HG03103 (cell line): Measurements from ENCODE around the gene STARD8.
"Not testable (repeated sequence)": the region's sequence is repeated elsewhere in the genome, so short reads cannot be mapped to it uniquely, and the experiment has no call there.

Source experiments
- ATAC-seq: cut with Tn5 transposase; IDR thresholded peaks from one replicate; pipeline ENCODE4 v1.9.1; 2021; ENCODE audit warnings: low read depth; ENCODE audit not compliant: unreplicated experiment

STARD8 gene

DNA sequence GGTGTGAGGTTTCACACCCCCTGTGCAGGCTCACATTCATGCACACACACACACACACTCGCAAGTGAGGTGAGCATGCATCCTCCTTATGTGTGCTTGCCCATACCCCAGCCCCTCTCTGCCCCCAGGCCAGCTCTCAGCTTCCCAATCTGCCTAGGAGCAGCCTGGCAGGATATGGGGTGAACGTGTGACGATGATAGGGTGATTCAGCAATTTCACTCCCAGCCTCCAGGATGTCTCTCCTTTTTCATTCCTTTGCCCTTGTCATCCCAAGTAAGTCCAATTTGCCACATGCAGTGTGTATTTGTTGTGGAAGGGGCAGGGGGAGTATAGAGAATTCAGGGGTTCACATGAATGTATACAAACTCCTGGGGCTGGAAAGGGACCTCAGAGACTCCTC lies 7.2 kb downstream of the STARD8 start:
- no peak for ATAC-seq

DNA sequence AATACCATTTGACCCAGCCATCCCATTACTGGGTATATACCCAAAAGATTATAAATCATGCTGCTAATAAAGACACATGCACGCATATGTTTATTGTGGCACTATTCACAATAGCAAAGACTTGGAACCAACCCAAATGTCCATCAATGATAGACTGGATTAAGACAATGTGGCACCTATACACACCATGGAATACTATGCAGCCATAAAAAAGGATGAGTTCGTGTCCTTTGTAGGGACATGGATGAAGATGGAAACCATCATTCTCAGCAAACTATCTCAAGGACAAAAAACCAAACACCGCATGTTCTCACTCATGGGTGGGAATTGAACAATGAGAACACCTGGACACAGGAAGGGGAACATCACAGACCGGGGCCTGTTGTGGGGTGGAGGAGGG lies 9.0 kb downstream of the STARD8 start:
- not testable (repeated sequence) for ATAC-seq

DNA sequence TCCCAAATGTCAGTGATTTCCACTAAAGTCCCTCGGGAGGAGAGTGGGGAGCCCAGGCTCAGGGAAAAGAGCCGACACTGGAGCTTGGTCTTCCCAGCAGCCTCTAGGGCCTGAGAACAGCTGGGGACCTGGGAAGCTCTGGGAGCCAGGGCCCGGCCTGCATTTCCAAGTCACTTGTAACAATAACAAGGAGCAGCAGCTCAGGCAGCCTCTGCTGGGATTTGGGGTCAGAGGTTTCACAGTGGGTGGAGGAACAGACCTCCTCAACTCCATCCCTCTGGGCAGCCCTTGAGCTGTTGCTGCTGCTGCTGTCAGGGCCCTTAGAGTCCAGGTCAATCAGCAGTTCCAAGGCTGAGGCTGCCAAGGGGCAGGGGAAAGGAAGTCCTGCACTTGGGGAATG lies 11.1 kb downstream of the STARD8 start:
- no peak for ATAC-seq

- ATAC-seq, result no peak
Measured at GRCh38 chrX:68659385-68659784, 11.9 kb downstream of the STARD8 start.

GRCh38 chrX:68659786-68660185 lies 12.3 kb downstream of the STARD8 start:
- ATAC-seq, result no peak

GRCh38 chrX:68660746-68661145 lies 13.3 kb downstream of the STARD8 start:
- ATAC-seq, result no peak

GRCh38 chrX:68665502-68665901 lies 18.0 kb downstream of the STARD8 start:
- ATAC-seq, result no peak

DNA sequence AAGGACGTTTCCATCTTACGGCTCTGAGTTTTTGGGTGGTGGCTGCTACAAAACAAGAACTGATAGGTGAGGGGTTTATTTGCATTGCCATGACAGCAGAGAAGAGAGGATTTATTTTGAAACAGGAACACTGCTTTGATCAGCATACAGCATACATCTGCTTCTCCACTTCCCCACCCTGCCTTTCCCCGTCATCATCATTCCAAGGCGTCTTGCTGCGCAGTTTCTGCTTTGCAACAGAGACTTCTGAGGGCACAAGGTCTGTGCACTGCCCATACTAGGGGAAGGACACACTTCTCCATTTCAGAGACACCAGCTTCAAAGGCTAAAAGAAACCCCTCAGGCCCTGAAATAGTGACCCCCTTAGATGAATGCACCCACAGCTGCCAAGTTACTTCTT lies 19.1 kb downstream of the STARD8 start:
- ATAC-seq, result no peak

DNA sequence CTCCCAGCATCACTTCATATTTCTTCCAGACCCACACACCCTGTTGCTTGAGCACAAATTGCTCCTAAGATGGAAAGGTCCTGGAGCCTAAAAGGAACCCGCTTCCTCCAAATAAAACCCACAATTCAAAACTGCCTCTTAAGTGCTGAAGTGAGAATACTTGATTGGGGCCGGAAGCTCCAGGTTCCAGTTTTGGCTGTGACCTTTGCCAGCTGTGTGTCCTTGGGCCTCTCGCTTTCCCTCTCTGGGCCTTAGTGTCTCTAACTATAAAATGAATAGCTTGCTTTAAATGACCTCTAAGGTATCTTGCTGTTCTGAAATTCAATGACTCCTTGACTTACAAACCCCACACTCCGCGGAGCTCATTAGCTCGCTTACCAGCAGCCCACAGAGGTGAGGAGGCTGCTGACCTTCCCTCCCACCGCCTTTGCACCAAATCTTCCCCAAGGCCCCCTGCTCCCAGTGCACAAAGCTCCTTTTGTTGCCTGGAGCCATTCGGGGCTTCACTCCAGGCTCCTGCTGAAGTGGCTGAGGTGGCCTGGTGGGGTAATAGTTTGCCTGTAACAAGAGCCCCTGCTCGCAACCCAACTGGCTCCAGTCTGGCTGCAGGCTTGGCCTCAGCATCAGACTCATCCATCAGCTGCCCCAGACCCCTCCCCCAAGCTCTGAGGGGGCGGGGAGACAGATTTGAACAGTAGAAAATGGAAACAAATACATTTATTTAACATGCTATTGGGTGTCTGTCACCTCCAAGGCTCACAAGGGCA lies 21.8 kb downstream of the STARD8 start:
- ATAC-seq, result no peak

DNA sequence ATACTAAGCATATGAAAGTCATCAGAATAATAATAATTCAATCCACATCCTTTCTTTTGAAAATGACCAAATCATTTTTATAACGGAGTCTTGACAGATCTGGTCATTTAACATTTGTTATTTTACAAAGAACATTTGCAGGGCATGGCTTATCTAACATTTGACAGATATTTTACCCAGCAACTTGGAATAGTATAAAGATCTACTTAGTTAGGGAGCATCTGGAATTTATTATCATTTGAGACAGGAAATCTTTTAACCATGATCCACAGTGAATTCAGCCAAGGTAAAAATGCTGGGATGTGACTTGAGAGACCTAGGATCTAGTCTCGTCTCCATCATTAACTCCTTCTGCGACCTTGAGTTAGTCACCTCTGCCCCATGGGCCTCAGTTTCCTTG lies 22.4 kb downstream of the STARD8 start:
- ATAC-seq, result no peak

DNA sequence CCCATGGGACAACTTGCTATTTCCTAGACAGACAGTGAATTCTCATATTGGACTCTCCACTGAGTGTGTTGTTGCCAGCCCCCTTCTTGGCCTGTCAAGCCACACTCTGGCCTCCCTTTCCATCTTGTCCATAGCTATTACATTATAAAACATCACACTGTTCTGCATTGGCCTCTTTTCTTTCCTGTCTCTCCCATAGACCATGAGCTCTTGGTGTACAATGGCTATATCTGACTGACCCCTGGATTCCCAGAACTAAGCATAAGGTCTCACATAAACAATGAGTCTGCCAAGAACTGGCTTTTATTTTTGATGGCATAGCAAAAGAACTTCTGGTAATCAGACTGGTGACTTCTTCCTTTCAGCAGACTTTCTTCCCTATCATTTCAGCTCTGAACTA lies 23.8 kb downstream of the STARD8 start:
- ATAC-seq, result no peak

- no peak for ATAC-seq
Measured at GRCh38 chrX:68672581-68673318, 25.3 kb downstream of the STARD8 start.

DNA sequence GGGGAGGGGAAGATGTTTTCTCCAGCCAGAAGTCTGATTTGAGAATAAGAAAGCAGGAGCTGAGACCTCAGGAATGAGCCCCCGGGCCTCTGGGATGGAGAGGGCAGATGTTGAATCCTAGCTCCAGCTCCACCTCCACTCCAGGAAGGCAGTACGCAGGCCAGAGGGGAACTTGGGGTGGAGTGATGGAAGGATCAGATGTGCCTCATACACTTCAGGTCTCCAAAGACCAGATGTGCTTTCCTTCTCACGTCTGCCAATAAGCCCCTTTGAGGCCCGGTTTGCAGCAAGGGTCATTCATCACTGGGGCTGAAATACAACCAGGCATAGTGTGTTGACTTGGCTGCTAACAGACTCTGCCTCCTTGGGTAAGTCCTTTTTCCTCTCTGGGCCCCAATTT lies 28.1 kb downstream of the STARD8 start:
- no peak for ATAC-seq

- ATAC-seq, result no peak
Measured at GRCh38 chrX:68676335-68676734, 28.9 kb downstream of the STARD8 start.

DNA sequence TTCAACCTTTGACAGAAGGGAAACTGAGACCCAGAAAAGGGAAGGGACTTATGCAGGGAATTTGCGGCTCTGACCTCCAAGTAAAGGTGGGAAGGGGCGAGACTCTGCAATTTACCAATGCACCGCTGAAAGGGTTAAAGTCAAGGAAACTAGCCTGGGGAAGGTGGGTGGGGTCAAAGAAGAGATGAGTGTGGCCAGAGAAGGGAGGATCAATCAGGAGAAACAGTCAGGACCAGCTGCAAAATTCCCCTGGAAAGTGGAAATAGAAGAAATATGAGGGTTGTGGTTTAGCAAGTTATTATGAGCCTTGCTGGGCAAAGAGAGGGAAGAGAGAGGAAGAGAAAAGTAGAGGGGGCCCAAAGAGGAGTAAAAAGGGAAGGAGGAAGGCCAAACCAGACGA lies 30.5 kb downstream of the STARD8 start:
- no peak for ATAC-seq

- ATAC-seq, result no peak
Measured at GRCh38 chrX:68681443-68681941, 34.0 kb downstream of the STARD8 start.

DNA sequence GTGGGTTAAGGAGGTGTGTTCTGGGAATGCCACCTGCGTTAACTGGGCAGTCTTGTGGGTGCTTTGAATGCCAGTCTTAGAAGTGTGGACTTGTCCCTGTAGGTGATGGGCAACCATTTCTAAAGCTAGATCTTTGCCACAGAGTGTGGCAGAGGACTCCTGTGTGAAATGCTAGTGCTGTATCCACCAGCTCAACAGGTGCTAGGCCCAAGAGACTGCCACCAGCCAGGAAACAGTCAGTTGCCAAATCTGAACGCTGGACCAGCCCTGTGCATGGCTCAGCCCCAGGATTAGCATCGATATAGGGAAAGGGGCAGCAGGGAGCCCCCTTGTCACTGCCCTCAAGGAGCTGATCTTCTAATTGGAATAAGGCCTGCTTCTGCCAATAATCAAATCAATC lies 35.3 kb downstream of the STARD8 start:
- ATAC-seq, result no peak

DNA sequence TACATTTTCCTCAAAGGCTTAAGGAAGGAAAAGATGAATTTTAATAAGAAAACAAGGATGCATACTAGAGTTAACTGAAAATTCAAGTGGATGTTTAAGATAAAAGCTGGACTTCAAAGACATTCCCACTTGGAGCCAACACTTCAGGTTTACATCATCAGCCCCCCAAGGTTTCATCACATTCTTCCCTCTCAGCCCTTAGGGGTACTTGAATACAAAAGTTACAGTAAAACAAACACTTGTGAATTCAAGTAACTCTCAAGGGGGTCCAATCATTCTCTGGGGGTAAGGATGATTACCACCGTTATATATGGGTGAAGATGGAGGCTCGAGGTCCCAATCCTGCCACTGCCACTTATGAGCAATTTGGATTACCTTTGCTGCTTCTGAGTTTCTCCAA lies 36.1 kb downstream of the STARD8 start:
- no peak for ATAC-seq

DNA sequence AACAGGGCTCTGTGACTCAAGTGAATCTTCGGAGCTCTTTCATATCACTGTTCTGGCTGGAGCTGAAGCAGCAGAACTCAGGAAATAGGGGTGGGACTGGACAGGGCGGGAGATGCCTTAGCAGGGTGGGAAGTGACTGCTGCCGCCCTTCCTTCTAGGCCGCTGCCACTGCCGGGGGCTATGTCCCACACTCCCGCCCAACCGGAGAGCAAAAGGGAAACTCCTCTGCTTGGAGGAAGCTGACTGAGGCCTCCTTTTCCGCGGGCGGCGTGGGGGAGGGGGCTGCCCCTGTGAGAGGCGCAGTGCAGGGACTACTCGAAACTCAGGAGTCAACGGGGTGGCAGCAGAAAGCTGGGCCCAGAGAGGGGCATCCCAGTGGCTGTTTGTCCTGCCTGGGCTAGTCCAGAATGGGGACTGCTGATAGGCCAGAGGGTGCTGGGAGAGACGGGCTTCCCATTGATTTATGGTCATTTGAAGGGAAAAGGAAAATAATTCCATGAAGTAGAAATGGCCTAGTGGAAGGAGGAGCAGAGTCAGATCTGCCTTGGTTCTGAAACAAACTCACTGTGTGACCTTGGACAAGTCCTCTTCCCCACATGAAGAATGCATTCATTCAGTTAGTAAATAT lies 36.9 kb downstream of the STARD8 start:
- ATAC-seq, result no peak

DNA sequence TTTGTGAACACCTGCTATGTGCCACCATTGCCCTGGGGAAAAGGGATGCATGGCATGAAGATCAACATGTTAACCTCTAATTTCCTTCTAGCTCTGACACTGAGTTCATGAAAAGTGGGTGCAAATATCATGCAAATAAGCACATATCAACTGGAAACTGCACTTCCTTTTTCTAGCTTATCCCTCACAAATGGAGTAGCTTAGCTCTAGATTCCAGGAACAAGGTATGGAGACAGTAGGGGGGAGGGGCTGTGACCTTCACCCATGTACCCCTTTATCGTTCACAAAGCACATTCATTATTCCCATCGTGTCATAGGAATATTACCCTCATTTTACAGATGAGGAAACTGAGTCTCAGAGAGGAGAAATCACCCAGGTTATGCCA lies 37.4 kb downstream of the STARD8 start:
- ATAC-seq, result no peak

- ATAC-seq, result no peak
Measured at GRCh38 chrX:68685685-68686084, 38.2 kb downstream of the STARD8 start.
